Stimulated activated CD4-positive, alpha-beta T cell treated with anti-CD3 and anti-CD28 coated beads, Interleukin-12 subunit alpha, Interleukin-12 subunit beta, amount 100 ng/mL, for 4 hours (primary cell): ENCODE measurements around the gene ZIC5.

Experiments
- DNase-seq: peaks from one replicate; pipeline ENCODE4 v3.0.0-alpha.2; 2020

ZIC5 gene

DNA sequence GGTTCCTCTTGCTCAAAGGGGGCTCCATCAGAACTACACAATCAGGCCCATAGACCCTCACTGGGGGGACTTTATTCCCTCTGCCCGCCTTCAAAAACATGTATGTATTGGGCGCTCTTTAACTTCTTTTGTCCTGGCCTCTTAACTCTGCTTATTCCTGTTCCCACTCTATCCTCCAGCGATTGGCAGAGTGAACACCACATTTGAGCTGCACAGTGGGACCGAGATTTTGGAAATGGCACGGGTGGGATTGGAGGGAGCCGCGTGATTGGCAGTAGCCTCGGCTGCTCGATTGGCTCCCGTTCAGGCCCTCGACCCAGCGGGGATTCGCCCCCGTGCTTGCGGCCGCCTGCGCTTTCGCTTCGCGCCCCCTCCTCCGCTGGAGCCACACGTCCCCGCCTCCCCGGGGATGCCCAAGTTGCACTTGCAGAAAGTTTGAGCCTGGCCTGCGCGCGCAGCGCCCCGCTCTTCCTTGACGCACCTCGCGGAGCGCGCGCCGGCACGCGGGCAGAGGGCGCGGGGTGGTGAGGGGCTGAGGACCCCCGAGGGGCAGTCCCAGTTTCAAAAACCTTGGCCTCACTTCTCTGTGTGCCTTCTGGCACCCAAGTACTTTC lies at the start of gene ZIC5:
TSS of gene ZIC5 (minus strand) at position 192 of the 614 bp plus-strand sequence. CDS start at position 28, 164 bp downstream.
- DNase-seq, result no peak

DNA sequence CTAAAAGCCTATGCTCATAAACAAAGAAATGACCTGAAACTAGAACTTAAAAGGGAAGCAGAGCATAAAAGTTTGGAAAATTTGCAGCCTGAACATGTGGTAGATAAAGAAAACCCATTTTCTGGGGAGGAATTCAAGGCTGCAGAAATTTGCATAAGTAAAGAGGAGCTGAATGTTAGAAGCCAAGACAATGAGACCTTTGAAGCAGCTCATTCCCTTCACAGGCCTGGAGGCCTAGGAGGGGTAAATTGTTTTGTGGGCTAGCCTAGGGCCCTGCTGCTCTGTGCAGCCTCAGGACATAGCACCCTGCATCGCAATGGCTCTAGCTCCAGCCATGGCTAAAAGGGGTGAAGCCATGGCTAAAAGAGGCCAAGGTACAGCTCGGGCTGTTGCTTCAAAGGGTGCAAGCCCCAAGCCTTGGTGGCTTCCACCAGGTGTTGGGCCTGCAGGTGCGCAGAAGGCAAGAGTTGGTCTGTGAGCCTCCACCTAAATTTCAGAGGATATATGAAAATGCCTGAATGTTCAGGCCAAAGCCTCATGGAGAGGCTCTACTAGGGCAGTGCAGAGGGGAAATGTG lies 48.3 kb upstream of the ZIC5 start:
- DNase-seq, result no peak

DNA sequence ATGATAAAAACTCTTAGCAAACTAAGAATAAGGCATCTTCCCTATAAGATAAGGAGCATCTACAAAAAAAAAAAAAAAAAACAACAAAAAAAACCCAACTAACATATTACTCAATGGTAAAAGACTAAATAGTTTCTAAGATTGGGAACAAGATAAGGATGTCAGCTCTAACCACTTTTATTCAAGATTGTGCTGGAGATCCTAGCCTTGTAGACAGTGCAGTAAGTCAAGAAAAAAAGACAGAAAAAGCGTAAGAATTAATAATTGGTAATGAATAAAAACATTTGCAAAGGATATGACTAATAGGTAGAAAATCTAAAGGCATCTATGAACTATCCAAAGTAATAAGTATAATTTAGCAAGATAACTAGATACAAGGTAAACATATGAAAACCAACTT lies 43.1 kb upstream of the ZIC5 start:
- no peak for DNase-seq

DNA sequence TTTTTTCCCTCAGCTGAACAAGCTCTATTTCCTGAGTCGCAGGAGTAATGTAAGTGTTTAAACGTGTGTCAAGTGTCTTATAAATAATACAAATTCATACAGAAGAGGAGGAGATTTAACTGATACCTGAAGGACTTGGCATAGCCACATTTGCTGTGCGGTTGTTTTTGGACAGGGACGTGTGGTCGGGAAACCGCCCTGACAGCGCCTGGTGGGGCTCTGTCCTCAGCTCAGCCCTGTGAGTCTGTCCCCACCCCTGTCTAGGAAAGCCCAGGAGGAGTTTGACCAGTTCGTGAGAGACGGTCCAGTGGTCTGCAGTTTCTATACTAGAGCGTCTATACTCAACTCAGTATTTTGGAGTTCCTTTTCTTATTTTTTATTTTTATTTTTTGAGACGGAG lies 26.7 kb upstream of the ZIC5 start:
- no peak for DNase-seq

DNA sequence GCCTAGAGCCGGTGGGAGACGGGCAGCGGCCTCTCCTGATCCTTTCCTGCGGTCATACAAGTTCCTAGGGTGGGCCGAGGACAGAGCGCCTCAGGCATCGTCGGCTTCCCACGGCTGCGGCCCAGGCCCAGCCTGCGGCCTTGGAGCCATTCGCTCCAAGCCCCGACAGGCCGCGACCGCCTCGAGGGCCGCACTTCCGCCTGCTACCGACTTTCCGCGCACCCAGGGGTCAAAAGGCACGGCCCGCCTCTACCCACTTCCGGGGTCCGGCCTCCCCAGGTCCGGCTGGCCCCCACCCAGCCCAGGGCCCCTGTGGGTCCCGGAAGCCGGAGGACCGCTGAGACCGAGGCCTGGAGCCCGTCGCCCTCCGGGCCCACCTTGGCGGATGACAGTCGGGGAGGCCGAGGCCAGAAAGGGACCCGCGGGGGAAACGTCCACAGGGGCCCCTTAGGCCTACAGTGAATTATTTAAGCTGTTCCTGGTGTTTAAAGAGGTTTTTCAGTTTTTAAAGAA lies 26.2 kb upstream of the ZIC5 start:
- DNase-seq, result no peak

DNA sequence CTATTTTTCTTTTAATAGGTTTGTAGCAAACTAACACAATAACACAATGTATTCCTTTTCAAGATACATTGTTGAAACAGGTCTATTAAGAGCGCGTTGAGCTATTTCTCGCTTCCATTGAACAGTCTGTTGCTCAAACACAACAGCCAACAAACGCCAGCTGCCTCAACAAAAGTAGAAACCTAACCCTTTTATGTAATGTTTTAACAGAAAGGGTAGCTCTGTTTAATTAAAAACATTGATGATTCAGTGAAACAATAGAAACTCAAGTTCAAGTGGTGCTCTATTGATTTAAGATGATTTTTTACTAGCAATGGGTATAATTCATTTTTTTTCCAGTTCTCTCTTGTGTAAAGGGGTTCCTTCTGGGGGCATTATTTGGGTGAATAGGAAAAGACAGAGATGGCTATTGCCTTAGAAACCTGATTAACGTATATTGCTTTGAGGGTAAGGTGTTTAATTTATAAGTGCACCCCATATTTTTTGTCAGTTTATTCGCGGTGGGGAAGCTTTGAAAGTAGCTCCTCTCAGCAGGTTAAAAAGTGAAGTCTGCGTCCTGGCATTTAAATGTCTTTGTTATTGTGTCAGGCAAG lies 24.9 kb upstream of the ZIC5 start:
- DNase-seq, result no peak

DNA sequence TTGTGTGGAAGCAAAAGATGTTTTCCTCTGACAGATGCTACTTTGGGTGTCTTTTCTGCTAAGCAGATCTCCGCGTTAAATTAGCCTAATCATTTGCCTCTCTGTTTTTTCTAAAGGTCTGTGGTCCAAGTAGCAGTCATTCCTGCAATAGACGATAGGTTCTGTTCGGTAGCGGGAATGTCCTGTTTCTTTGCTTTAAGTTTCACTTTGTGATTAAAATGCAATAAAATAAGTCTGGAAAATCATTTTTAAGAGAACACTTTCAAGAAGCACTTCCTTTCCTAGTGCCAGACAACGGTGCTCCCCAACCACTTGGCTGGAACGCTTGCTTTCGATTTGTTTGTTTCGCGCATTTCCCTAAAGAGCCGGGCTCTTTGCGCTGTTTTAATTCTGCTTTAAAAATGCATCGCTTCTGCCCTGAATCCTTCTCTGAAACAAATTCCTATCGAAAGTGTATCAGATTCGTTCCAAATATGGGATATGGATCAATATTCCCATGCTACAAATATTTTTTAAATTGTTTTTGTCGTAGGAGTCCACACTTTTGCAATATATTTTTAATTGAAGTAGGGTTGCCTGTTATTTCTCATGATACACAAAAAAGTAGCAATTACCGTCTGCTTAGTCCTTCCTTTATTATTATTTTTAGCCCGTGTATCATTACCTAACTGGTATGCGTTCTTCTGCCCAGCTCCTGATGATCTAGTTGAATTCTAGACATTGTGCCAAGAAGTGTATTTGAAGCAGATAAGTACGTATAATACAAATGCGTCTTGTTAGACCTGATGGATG lies 24.2 kb upstream of the ZIC5 start:
- no peak for DNase-seq

DNA sequence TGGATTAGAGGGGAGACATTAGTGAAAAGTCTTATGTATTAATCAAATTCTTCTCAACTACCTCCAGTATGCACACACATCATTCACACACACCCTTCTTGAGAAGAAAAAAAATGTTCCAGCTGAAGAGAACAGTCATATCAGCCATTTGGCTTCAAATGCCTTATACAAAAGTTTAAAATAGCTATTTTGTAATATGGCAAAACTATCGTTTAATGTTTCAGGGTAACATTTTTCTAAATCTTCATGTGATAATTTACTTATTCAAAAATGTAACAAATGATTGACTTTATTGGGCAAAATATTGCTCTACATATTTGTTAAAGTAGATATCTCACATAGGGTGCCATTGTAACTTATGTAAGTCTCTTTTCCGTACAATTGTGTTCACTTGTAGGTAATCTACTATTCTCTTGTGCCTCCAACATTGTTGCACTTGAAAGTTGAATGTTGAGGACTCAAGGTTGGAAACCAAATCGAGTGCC lies 23.6 kb upstream of the ZIC5 start:
- no peak for DNase-seq

DNA sequence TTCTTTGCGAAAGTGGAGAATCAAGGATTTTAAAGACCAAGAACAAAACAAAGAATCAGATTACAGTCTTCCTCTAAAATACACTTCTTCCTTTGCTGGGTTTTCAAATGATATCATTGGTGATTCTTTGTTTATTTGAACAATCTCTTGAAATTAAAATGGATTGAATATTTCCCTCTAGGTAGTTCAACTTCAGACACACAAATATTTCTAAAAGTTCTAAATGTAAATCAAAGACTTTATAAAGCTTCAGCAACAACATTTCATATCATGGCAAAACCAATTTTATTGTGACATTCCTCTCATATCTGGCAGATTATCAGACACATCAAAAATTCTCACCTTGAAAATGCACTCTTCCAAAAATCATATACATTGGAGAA lies 23.1 kb upstream of the ZIC5 start:
- no peak for DNase-seq

DNA sequence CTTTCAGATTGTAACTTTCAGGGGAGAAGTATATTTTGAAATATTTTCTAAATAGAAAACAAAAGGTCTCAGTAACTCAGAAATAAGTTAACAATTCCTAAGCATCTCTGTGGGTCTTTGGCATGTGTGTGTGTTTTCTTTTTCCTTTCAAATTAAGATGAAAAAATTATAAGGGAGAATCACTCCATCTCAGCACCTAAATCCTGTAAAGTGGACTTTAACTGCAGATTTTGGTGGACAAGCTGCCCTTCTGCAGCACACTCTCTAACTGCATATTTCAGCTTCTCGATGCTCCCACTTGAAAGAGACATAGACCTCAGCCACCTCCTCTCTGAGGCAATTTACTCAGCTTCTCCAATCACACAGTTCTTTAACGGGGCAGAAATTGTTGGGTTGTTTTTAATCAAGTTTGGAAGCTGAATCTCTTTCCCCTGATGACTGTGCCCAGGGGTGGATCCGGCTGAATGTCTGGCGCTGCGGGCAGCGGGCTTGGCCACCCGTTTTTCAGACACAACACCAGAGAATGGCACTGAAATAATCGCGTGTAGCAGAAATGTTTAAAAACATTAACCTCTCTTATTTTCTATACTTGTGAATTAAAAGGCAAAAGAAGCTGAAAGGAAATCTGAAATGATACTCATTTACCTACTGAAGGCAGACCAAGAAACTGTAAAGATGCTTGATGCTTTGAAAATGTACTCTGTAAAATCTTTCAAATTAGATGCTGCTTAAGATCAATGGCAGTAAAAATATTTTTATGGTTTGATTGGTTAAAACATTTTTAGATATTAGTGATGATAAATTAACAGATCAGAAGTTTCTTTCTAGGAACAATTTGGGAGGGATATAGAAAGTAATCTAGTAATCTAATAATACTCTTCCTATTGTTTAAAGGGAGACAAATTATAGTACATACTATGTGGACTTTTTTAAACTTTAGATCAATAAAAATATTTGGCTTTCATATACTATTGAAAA lies 22.4 kb upstream of the ZIC5 start:
- no peak for DNase-seq

DNA sequence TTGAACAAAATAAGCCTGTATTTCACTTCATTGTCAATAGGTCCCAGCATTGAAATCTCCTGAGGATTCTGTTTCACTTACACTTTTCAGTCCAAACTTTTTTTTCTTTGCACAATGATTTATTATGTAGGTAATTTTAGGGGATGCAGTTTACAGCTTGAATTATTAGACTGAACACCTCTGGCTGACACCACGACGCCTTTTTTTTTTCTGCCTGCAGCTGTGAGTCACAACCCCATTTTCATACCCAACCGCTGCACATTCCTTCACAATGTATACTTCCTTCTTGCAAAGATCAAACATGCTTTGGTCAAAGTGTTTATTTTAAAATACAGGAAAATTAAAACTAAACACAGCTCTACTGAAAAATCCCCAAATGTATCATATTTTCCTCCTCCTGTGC lies 21.4 kb upstream of the ZIC5 start:
- DNase-seq, result no peak

DNA sequence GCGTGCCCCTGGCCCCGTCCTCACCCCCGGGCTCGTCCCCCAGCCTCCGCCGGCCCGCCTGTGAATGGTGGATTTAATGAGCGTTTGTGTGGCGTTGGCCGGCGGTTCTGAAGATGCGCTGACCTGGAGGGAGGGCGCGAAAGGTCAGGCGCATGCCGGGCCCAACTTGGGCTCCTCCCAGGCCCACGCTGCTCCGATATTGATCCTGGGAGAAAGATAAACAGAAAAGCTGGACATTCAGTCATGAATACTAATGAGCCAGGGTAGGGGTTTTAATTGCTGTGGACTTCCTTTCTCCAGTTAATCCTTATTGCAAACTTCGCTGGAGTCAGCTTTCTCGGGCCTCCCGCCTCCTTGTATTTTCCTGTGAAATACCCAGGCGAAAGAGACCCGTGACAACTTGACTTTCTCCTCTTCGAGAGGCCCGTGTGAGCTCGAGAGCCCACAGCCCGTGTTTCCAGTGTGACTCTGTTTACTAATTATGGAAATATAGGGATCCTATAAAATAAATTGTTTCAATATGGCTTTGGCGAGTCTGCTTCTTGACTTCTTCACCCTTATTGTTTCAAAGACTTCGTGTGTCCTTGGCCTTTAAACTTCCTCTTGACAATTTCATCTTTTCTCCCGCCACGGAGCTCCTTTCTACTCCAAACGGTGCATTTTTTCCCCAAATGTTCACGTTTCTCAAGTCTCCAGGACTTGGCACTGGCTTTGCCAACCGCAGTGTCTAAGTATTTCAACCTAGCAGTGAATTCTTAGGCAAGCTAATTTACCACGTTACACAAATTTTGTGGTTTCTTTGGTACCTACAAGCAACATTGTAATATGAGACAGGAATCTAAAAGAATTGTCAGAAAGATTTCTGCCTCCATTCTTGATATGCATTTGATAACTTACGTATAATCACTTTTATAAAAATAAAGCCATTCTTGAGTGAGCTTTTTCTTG lies 20.5 kb upstream of the ZIC5 start:
- no peak for DNase-seq

DNA sequence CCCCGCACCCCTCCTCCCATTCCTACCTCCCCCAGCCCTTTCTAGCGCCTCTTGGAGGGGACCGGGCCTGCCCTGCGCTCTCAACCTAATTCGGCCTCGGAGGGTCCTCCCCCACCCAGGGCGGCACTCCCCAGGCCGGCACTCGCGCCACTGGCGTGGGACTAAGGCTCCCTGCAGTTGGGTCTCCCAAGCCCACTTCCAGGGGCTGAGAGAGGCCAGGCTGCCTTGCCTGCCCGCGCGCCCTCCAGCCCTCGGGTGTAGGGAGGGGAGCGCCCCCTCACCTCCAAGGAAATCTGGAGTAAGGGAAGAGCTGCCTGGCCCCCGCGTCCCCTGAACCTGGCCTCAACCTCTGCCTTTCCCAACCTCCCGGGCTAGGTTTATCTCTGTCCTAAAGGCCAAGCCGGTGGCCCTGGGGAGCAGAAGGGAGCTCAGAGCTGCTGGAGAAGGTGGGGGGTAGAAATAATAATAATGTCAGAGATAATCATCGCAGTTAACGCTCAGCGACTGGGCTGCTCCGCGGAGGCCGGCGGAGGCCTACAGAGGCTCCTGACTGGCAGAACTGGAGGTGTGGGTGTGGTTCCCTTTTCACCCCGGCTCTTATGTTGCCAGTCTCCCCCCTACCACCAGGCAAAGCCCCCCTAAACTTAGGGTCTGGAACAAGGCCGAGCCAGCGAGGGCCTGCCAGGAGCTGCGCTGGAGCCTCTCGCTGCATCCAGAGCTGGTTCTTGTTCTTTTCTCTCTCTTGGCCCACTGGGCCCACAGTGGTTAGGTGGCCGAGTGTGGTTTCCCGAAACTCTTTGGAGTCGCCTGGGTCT lies 19.7 kb upstream of the ZIC5 start:
- no peak for DNase-seq

DNA sequence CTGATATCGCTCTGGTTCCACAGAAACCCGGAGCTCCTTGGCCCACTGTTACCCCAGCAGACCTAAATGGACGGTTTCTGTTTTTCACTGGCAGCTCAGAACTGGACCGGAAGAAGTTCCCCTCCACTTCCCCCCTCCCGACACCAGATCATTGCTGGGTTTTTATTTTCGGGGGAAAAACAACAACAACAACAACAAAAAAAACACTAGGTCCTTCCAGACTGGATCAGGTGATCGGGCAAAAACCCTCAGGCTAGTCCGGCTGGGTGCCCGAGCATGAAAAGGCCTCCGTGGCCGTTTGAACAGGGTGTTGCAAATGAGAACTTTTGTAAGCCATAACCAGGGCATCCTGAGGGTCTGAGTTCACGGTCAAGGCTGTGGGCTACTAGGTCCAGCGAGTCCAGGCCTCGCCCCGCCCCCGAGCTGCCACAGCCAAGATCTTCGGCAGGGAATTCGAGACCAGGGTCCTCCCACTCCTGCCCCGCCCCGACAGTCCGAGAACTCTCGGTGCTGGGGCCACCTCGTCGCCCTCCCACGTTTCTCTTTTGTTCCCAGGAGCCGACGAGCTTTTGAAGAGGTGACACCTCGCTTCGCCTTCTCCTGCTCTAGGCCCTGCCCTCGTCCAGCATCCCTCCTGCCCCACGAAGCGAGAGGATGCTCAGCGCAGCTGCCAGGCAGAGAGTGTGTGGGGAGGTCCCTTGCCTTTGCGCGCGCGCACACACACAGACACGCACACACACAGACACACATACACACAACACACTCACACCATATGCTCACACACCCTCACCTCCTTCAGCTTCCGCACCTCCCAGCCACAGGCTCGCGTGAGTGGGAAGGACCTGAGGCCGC lies 18.8 kb upstream of the ZIC5 start:
- DNase-seq, result no peak

DNA sequence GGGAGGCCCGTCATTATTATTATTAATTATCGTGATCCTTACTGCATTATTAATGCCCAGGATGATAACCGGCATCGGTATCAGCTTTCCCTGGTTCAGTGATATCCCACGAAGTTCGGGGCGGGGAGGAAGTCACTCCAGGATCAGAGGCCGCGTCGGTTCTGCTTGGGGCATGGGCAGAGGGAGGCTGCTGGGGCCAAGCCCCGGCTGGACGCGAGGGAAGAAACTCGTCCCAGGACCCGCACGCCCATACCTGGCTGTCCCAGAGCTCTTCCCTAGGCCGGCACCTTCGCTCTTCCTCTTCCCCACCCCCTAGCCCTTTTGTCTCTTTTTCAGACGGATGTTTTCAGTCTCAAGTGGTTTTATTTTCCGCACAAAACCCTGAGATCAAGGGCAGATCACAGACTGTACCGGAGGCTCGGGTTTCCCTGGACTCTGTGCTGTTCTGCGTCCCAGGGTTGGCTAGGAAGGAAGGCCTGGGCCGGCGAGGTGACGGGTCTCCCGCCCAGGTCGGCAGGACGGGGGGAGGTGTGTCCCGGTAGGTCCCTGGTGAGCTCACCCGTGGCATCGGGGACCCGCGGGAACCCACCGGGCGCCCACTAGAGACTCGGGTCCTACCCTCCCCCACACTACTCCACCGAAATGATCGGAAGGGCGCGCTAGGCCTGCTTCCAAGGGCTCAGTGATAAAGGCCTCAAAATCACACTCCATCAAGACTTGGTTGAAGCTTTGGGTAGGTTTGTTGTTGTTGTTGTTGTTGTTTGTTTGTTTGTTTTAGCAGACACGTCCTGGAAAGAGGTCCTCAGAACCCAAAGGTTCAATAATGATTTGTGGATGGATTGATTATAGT lies 17.9 kb upstream of the ZIC5 start:
- no peak for DNase-seq

DNA sequence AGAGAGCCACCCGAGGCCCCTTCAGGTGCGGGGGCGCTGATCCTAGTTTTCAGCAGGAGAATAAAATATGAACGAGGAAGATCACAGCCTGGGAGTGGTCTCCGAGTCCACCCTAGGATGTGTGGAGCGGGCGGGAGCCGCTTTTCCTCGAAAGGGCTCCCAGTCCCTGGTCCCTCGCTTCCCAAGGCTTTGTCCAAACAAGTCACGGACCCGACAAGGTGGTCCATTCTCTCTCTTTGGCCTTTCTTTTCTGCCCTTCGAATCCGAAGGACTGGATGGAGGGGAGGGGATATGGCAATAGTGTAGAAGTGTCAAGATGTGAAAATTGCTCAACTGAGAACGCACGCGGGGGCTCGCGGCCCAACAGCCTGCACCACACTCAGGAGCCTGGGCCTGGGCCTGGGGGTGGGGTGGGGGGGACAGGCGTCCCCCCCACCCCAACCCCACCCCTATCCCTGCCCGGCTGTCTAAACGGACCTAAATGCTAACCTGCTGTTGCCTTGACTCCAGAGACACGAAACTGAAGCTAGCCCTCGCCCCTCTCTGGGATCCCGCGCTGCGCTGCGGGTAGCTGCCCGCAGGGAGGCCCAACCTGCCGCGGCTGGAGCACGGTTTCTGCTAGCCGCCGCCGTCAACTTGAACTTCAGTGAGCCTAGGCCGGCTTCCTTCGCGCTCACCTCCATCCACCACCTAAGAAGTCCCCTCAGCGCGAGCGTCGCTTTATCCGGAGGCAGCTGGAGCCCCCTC lies 17.1 kb upstream of the ZIC5 start:
- no peak for DNase-seq
